ENCODE measurements around the gene DGKZ. TPM values are rescaled to one million over a fixed set of nuclear protein-coding genes. Genes with fewer than 3 reads are reported as not detected.
A peak's percentile ranks its signal among the peaks of the same experiment; 100 is the strongest.

Gene DGKZ
- total RNA-seq, 1 experiment from 2014 or later = 68.9 TPM

DNA sequence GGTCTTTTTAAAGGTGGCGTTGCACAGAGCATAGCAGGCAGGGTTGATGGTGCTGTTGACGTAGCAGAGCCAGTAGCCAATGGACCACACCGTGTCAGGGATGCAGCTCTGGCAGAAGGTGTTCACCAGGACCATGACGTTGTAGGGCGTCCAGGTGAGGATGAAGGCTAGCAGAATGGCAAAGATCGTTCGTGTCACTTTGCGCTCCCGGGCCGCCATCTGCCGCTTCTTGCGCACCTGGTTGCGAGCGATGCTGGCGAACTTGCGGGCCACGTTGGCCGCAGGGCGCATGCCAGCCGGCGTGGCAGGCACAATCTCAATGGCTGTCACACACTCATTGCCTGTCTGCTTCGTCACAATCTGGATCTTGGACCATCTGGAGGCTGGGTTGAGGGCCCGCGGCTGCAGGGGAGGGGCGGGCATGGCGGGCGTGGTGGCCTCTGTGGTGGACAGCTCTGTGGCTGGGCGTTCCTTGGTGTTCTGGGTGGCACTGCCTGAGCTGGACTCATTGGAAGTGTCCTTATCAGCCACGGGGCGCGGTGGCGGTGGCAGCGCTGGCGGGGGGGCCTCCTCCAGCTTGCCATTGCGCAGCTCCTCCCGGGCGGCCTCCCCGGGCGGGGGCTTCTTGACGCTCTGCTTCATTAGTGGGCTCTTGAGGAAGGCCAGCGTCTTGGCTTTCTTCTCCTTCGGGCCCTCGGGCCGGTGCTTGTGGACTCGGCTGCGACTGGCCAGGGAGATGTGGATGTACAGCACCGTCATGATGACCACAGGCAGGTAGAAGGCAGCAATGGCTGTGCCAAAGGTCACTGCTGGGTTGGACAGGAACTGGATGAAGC, 38.1 kb downstream of the DGKZ start:
- no peak overlapping the region for H3K27ac Mint-ChIP-seq
- TF ChIP-seq, protein P1, sequence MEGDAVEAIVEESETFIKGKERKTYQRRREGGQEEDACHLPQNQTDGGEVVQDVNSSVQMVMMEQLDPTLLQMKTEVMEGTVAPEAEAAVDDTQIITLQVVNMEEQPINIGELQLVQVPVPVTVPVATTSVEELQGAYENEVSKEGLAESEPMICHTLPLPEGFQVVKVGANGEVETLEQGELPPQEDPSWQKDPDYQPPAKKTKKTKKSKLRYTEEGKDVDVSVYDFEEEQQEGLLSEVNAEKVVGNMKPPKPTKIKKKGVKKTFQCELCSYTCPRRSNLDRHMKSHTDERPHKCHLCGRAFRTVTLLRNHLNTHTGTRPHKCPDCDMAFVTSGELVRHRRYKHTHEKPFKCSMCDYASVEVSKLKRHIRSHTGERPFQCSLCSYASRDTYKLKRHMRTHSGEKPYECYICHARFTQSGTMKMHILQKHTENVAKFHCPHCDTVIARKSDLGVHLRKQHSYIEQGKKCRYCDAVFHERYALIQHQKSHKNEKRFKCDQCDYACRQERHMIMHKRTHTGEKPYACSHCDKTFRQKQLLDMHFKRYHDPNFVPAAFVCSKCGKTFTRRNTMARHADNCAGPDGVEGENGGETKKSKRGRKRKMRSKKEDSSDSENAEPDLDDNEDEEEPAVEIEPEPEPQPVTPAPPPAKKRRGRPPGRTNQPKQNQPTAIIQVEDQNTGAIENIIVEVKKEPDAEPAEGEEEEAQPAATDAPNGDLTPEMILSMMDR (conservative IDR thresholded peaks at IDR 0.05) = no peak
- DNase-seq = no peak
- Histone ChIP-seq H3K79me1 (ENCODE audit: insufficient read depth, low read depth, low read length, poor library complexity, severe bottlenecking) (no peaks in the 10 kb centered on the region), H2AFZ (ENCODE audit: low read length) (no peak overlapping the region), H3T11ph (ENCODE audit: low read length) (no peak overlapping the region), H2BK20ac (ENCODE audit: low read depth, low read length, poor library complexity, severe bottlenecking) (no peak overlapping the region), H2BK15ac (ENCODE audit: low read depth, low read length) (no peak overlapping the region), H4K91ac (ENCODE audit: insufficient read length, low read depth, low read length) (no peak overlapping the region), H2BK12ac (ENCODE audit: insufficient read length, low read depth, low read length) (no peak overlapping the region), H4K8ac (replicated peaks; ENCODE audit: insufficient read length, low read depth, low read length) (no peak overlapping the region), H3K4ac (ENCODE audit: low read depth, low read length) (no peak overlapping the region), H2BK120ac (ENCODE audit: low read depth, low read length, poor library complexity, severe bottlenecking) (no peak overlapping the region), H3K79me2 (ENCODE audit: insufficient read depth, low read length) (no peaks in the 10 kb centered on the region), H3K56ac (ENCODE audit: insufficient read length, low read depth, low read length) (no peak overlapping the region), H3K23me2 (ENCODE audit: insufficient read length, low read depth, low read length, poor library complexity, severe bottlenecking) (peaks cover 14% of the 10 kb centered on the region), H3K4me1 (ENCODE audit: insufficient read depth, low read length) (peaks cover 4% of the 10 kb centered on the region; the same call in 1 of the 2 replicates), H3K9me3 (ENCODE audit: control insufficient read depth, low read depth, low read length) (no peaks in the 10 kb centered on the region), H2AK5ac (ENCODE audit: insufficient read length, low read length) (no peak overlapping the region), H3K23ac (ENCODE audit: insufficient read length, low read depth, low read length) (no peak overlapping the region), H2BK5ac (ENCODE audit: insufficient read length, low read length) (no peak overlapping the region), H3K4me2 (ENCODE audit: insufficient read depth, insufficient read length, low read length) (no peak overlapping the region), H3K27ac (ENCODE audit: insufficient read length, low read depth, low read length) (no peak overlapping the region), H3K27me3 (ENCODE audit: insufficient read depth, low read length) (peaks cover 15% of the 10 kb centered on the region; the same call in 1 of the 2 replicates), H3K9ac (ENCODE audit: extremely low read depth, insufficient read length, low read length) (no peak overlapping the region), H3K14ac (ENCODE audit: insufficient read depth, low read length) (no peak overlapping the region), H3K18ac (ENCODE audit: insufficient read length, low read depth, low read length) (no peak overlapping the region), H4K20me1 (ENCODE audit: control insufficient read depth, insufficient read depth, insufficient read length) (no peaks in the 10 kb centered on the region), H4K5ac (ENCODE audit: insufficient read length, low read depth, low read length) (no peak overlapping the region)
- peaks cover 18 to 44% of the 10 kb centered on the region in 2 experiments for H3K4me1 Mint-ChIP-seq
- H3K9me3 Mint-ChIP-seq = no peaks in the 10 kb centered on the region
- peak overlapping the region in 1 of 2 experiments; percentile 15; a peak in 1 of 5 replicates for H3K4me3 Mint-ChIP-seq
- H3K36me3 Mint-ChIP-seq (ENCODE audit: insufficient read depth in 1 of 3, low read depth in 3 of 3) = peaks cover 5 to 10% (median 9%) of the 10 kb centered on the region in 3 experiments; a peak in 5 of 7 replicates
- WGBS (ENCODE audit: extremely low coverage, insufficient read length, low lambda C conversion rate) = no CpG with 5 or more reads among the region's 47 CpGs
- H3K27me3 Mint-ChIP-seq (ENCODE audit: low read depth) = peaks cover 56% of the 10 kb centered on the region
